Stimulated activated CD8-positive, alpha-beta memory T cell treated with anti-CD3 and anti-CD28 coated beads, Interleukin-4, amount 100 ng/mL, for 1 hour (primary cell): Measurements from ENCODE around the gene PLPP4.

Experiments
- DNase-seq, 2 donors: peaks; one replicate each; pipeline ENCODE4 v3.0.0-alpha.2; 2020; ENCODE audit warnings: low read depth in 2 of 2, low spot score in 1 of 2

PLPP4 gene

DNA sequence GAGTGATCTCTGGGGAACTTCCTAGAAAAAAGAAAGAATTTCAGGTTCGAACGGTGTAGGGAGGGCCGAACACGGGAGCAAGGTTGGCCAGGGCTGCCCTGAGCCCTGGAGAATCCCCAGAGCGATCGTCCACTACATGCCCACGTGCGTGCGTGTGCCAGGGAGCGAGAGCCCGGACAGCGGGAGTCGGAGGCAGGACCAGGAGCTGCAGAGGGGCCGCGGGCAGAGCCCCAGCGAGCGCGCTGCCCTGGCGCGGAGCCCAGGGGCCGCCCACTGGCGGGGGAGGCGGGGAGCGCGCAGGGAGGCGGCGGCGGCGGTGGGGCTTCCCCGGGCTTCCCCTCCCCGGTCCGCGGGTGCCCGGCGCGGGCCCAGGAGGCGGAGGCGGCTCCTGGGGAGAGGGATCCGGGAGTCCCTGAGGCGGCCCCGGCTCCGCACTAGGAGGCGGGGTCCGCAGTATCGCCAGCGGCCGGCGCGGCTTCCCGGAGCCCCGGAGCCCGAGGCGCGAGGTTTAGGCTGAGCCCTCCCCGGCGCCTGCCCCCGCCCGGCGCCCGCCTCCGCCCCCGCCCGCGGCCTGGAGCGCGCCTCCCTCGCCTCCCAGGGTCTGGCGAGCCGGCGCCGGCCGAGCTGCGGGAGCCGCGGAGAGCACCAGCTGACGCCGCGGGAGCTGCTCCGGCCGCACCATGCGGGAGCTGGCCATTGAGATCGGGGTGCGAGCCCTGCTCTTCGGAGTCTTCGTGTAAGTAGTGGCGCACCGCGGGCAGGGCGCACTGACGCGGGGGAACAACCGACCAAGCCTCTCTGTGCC, at the start of gene PLPP4:
PLPP4 (plus strand) TSS at position 602 of the 805 bp plus-strand sequence; CDS start at position 681, 79 bp downstream.
- DNase-seq = no peak

- DNase-seq = no peak
These were observed 47.2 kb upstream of the PLPP4 start for GRCh38 chr10:120409816-120410215.

GRCh38 chr10:120414946-120415345, 42.1 kb upstream of the PLPP4 start:
- DNase-seq = no peak

DNA sequence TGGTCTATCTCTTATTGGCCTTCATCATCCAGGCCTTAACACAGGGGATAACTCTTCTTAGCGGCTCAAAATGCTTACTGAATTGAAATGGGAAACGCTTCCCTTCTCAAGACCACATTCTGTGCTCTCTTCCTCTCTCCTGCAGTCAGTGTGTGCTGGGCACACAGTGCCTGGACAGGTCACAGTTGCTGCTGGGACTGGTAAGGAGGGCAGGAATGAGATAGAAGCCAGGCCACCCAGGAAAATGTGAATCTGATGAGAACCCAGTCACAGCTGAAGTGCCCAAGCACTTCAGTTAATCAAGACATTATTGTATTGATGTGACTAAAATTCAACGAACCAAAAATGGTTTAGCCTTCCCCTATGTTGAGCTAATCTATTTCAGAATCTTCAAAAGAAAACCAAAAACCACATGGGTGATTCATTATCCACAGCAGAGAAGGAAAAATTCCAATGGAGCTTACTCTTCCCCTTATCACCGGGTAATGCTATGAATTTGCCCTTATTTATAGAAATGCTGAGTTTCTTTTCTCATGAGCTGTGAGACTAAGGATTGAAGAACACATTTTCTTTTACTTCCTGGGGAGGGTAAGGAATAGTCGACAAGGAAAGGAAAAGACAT, 41.2 kb upstream of the PLPP4 start:
- DNase-seq = no peak

GRCh38 chr10:120420421-120420820, 36.6 kb upstream of the PLPP4 start:
- DNase-seq = no peak

DNA sequence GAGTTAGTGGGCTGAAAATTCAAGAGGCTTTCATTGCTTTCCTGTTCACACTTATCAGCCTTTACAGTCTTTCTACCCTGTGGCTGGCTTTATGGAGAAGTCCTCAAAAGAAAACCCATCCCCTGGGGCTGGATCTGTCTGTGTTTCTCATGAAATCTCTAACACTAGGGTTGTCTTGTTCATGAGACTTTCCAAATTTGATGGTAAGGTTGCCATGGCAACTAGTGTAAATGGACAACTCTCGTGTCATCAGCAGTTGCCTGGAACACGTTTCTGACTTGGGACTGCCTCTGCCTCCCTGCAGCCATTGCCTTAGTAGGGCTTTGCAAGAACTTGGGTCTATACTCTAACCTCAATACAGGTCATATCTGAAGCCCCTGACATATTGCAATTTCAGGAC, 35.8 kb upstream of the PLPP4 start:
- no peak for DNase-seq

DNA sequence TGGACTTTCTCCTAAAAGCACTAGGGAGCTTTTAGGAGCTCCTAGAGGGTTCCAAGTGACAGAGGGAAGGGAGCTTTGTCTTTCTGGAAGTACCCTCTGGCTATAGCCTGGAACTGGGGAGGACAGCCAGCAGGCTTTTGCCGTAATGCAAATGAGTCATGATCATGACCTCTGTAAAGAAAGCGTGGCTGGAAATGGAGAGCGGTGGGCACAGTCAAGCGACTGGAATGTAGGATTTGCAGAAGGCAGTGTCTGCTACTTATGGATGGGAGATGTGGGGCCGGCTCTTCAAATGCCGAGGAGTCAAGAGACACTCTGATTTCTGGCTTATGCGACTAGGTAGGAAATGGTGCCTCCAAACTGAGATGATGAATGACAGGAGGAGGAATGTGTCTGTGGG, 34.6 kb upstream of the PLPP4 start:
- DNase-seq = no peak

DNA sequence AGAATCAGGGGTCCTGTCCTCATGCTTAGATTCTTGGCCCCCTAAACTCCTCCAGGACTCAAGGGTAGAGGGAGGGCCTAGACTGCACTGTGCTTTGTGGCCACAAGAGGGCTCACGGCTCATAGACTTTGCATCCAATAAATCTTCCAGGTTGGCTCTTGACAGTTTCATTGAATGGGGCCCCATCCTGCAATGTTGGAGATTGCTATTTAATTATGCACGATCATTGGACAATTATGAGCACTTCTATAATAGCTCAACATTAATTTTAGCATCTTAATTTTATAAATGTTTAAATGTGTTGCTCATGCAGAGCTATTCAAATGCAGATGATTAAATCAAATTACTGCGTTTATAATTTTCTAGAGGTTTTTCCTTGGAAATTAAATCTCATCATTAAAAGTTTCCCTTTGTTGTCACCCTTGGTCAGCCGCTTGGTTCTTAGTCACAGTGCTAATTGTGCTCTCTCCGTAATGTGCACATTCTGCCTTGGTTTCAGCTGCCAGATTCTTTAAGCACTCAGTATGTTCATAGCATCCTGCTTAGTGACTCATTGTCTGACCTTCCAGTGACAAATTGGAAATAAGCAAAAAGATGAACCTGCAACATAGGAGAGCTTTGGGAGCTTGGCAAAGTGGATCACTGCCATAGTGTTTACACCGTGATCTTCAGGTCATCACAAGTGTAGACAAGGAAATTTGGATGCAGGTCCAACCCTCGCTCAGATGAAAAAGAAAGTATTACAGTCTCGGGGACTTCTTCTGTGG, 33.4 kb upstream of the PLPP4 start:
- no peak for DNase-seq

- no peak for DNase-seq
These were observed 32.9 kb upstream of the PLPP4 start for GRCh38 chr10:120424198-120424464.

DNA sequence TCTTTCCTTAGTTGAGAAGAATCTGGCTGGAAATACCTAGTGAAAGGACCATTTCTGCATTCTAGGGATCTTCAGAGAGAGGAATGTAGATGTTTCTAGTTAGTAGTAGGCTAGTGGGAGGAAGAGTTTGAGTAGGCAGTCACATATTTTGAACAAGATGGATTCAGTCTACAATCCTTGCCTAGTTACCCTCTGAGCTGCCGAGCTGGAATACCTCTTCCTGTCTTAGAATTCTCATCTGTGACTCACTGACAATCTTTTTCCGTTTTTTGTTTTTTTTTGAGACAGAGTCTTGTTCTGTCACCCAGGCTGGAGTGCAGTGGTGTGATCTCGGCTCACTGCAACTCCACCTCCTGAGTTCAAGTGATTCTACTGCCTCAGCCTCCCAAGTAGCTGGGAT, 30.7 kb upstream of the PLPP4 start:
- no peak for DNase-seq

GRCh38 chr10:120428754-120429153, 28.3 kb upstream of the PLPP4 start:
- no peak for DNase-seq

DNA sequence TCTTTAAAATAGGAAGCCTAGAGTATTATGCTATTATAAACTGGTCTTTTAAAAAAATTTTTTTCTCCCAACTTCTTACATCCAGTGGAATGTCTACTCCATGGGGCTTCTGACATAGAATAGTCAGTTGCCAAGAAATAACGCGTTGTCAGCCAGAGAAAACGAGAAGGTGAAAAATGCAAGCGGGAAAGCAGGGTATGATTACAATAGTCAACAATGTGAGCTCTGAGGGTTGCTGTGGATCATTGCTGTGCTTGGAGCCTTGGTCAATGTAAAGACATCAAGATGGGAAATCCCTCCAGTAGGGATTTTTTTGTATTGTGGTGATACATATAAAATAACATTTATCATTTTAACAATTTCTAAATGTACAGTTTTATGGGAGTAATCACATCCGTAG, 27.6 kb upstream of the PLPP4 start:
- DNase-seq = no peak

- DNase-seq = no peak
These were observed 25.8 kb upstream of the PLPP4 start for GRCh38 chr10:120431251-120431651.

- DNase-seq = no peak
These were observed 24.8 kb upstream of the PLPP4 start for GRCh38 chr10:120432209-120432608.

GRCh38 chr10:120433141-120433540, 23.9 kb upstream of the PLPP4 start:
- DNase-seq = no peak

DNA sequence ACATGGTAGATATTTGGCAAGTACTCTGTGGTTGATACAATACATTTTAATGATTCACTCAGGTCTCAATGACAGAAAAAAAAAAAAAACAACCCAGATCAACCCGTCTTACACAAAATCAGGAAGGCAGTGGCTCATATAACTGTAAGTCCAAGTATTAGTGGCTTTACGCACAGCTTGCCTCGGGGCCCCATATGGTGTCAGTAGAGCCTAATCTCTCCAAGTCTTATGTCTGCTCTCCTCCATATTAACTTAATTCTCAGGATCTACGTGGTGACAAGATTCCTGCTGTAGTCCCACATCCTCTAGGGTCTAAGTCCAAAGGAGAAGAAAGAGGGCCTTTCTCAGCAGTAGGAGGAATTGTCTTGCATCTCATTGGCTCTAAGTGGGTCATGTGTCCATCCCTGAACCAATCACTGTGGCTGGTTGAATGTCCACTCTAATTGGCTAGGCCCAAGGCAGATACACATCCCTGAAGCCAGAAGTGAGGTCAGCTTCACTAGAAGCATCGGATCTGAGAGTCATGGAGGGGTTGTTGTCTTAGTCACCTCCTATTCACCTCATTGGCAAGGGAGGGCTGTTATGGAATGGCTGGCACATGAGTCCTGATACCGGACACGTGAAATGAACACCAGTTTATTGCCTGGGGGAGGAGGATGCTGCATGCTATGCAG, 20.5 kb upstream of the PLPP4 start:
- no peak for DNase-seq

DNA sequence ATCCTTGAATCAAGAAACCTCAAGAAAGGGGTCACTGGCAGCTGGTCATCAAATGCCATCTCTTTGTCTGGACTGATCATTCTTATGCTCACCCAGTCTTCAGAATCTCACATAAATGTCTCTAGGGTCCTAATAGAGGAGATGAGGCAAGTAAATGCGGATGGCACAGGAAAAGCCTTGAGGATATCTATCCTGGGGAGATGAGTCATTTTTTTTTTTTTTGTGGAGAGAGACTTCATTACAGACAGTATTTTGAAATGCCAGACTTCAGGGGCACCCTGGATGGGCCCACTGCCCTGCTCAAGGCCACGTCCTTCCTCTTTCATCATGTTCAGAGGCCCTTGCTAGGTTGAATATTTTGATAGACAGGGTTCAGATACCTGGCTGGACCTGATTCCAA, 19.5 kb upstream of the PLPP4 start:
- no peak for DNase-seq

- DNase-seq = no peak
These were observed 5.1 kb upstream of the PLPP4 start for GRCh38 chr10:120451968-120452367.

DNA sequence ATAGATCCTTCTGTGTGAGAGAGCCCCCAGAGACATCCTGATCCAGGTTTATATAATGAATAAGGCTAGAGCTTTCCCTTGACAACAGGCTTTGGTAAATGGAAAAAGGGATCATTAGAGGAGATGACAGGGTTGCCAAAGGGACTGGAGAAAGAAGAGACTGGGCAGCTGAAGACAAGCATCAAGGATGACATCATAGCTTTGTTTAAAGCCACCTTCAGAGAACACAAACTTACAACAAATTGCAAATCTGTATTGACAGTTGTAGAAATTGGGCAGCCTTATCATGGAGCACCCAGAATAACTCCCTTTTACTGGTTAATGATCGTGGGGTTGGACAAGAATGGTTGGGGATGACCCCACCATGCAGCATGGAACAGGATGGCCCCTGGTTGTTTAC, 3.7 kb upstream of the PLPP4 start:
- no peak for DNase-seq

DNA sequence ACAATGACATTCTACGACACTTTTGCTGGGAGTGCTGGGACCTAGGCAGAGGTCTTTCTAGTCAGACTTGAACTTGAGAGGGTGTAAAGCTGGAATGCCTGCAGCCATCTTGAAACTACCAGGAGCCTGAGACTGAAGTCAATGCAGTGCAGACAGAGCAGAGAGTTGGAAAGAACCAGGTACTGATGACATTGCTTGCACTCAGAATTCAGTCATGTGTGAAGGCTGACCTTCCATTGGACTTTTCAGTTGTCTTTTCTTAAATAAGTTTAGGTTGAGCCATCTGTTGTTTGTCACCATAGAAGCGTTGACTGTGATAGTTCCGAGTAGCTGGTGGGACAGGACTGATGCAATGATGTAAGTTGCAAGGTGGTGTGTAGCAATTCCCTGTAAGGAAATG, 3.1 kb upstream of the PLPP4 start:
- DNase-seq = no peak

DNA sequence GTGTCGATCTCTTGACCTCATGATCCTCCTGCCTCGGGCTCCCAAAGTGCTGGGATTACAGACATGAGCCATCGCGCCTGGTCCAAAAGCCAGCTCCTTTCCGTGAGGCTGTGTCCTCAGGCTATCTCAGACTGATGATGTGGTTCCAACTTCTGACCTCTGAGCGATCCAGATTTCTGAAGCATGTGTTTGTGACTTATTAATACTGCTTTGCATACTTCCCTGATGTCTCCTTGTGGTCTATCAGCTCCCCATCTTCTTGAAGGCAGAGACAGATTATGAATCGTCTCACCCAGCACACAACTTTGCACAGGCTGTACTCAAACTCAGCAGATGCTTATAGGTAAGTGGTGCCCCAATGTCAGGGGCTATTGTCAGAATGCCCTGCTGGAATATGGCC, 2.0 kb upstream of the PLPP4 start:
- no peak for DNase-seq

DNA sequence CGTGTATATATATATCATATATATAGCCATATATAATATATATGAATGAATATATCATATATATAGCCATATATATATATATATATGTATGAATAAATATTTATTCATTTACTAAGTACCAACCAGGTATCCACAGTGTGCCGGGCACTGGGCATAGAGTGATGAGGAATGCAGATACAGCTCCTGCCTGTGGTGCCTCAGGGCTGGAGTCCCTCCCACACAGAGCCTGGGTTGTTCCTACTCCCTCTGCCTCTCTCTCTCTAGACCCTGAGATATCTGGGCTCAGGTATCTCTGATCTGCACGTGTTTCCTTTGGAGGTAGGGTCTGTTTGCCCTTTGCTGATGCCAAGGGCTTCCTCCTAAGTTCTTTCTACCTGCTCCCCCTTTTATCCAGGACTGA, 1.4 kb upstream of the PLPP4 start:
- no peak for DNase-seq
